HCT116 (cell line): Measurements from ENCODE around the gene COL5A1. TPM values are rescaled to one million over a fixed set of nuclear protein-coding genes. Genes with fewer than 3 reads are reported as not detected.

ENCODE experiments used
- ATAC-seq: fragments of 200-7000 bp; cut with Tn5 transposase; 2 replicates; pipeline ENCODE4 v1.9.1; 2020; ENCODE audit warnings: mild to moderate bottlenecking, moderate library complexity
- BruUV-seq: library from RNA; stranded (reverse); fragments of 400-500 nt; replicated peaks from 2 replicates; lab custom pipeline; 2021; lab: Mats Ljungman, UMichigan
- CTCF ChIA-PET: fragments of 300-600 bp; sonication (Branson Sonifier 250); formaldehyde crosslinking; loops from one replicate; lab custom pipeline; 2021; ENCODE audit warnings: antibody characterized with exemption; lab: Charles Lee
- POLR2A ChIA-PET: fragments of 300-600, 350-600 bp; sonication (Branson Sonifier 250); formaldehyde crosslinking; loops from one replicate; lab custom pipeline; 2021; ENCODE audit warnings: antibody characterized with exemption; lab: Charles Lee
- RAD21 ChIA-PET, 2 experiments: fragments of 300-600 bp; sonication (Branson Sonifier 250); formaldehyde crosslinking; loops; one replicate each; lab custom pipeline; 2023; ENCODE audit warnings: low total read pairs in 2 of 2; ENCODE audit not compliant: uncharacterized antibody in 2 of 2, unreplicated experiment in 2 of 2, low non-redundant PET in 1 of 2; lab: Charles Lee
- DNase-seq: peaks from one replicate; pipeline ENCODE4 v3.0.0-alpha.2; 2010; ENCODE audit warnings: low read depth, low spot score
- H2AFZ ChIP-seq: fragments of 200-600 bp; shearing (Covaris generic), sonication (generic); 2 replicates; pipeline ENCODE4 v1.6.1; 2017; ENCODE audit warnings: low read depth, mixed run types, mixed read lengths, antibody characterized with exemption, low read length; ENCODE audit not compliant: poor library complexity, severe bottlenecking
- H3K27ac ChIP-seq: 2 replicates; pipeline ENCODE4 v1.5.1; 2012; ENCODE audit warnings: low read depth, low read length
- H3K27me3 ChIP-seq: fragments of 200-600 bp; sonication (generic); 2 replicates; pipeline ENCODE4 v1.6.1; 2016; ENCODE audit warnings: mixed run types, low read length, mixed read lengths; ENCODE audit not compliant: insufficient read depth
- H3K36me3 ChIP-seq, 2 experiments: fragments of 200-500 bp in 1 of 2; fragments of 200-600 bp in 1 of 2; sonication (Bioruptor generic) in 1 of 2; sonication (generic) in 1 of 2; 2 replicates each; pipeline versions ENCODE4 v1.5.1 to v1.6.1; 2014 to 2016; ENCODE audit warnings: low read length in 2 of 2, inconsistent platforms in 1 of 2, mixed read lengths in 1 of 2, mixed run types in 1 of 2; ENCODE audit not compliant: insufficient read depth in 2 of 2, control insufficient read depth in 1 of 2
- H3K4me1 ChIP-seq, 2 experiments: fragments of 200-600 bp in 1 of 2; sonication (generic) in 1 of 2; 2 replicates each; pipeline versions ENCODE4 v1.5.1 to v1.6.1; 2012 to 2017; ENCODE audit warnings: low read length in 2 of 2, inconsistent platforms in 1 of 2, mild to moderate bottlenecking in 1 of 2, mixed read lengths in 1 of 2, mixed run types in 1 of 2, moderate library complexity in 1 of 2; ENCODE audit not compliant: insufficient read depth in 2 of 2, control insufficient read depth in 1 of 2
- H3K4me2 ChIP-seq: fragments of 200-600 bp; sonication (generic); 2 replicates; pipeline ENCODE4 v1.6.1; 2017; ENCODE audit warnings: mixed run types, low read length, mixed read lengths
- H3K4me3 ChIP-seq, 2 experiments: fragments of 200-600 bp in 1 of 2; sonication (generic) in 1 of 2; replicated peaks in 1 of 2; 2 replicates each; pipeline ENCODE4 v1.5.1; 2011 to 2016; ENCODE audit warnings: low read length in 2 of 2, control low read depth in 1 of 2, low read depth in 1 of 2, mild to moderate bottlenecking in 1 of 2, mixed read lengths in 1 of 2, mixed run types in 1 of 2
- H3K79me2 ChIP-seq: fragments of 200-600 bp; sonication (generic); 2 replicates; pipeline ENCODE4 v1.6.1; 2017; ENCODE audit warnings: mild to moderate bottlenecking, mixed run types, low read length, moderate library complexity, mixed read lengths; ENCODE audit not compliant: insufficient read depth
- H3K9ac ChIP-seq: fragments of 200-600 bp; sonication (generic); 2 replicates; pipeline ENCODE4 v1.6.1; 2016; ENCODE audit warnings: low read length, mixed read lengths
- H3K9me2 ChIP-seq: fragments of 200-600 bp; sonication (generic), shearing (Covaris generic); 2 replicates; pipeline ENCODE4 v1.6.1; 2017; ENCODE audit warnings: mixed run types, mild to moderate bottlenecking, moderate library complexity; ENCODE audit not compliant: insufficient read depth
- H3K9me3 ChIP-seq, 2 experiments: fragments of 200-500 bp in 1 of 2; fragments of 200-600 bp in 1 of 2; sonication (Bioruptor generic) in 1 of 2; sonication (generic) in 1 of 2; 2 replicates each; pipeline ENCODE4 v1.6.1; 2014 to 2017; ENCODE audit warnings: low read length in 2 of 2, mixed read lengths in 2 of 2, inconsistent platforms in 1 of 2, low read depth in 1 of 2, mild to moderate bottlenecking in 1 of 2, mixed run types in 1 of 2, moderate library complexity in 1 of 2; ENCODE audit not compliant: control insufficient read depth in 1 of 2, insufficient read depth in 1 of 2
- H4K20me1 ChIP-seq: fragments of 200-600 bp; sonication (generic), shearing (Covaris generic); 2 replicates; pipeline ENCODE4 v1.6.1; 2017; ENCODE audit warnings: mixed run types, mild to moderate bottlenecking, moderate library complexity; ENCODE audit not compliant: insufficient read depth
- CBX3 ChIP-seq: IDR thresholded peaks from 2 replicates; pipeline ENCODE4 v1.6.1; 2012; ENCODE audit warnings: low read depth
- ELF1 ChIP-seq: IDR thresholded peaks from 2 replicates; pipeline ENCODE4 v1.6.1; 2012; ENCODE audit warnings: low read depth, borderline replicate concordance
- FOSL1 ChIP-seq: IDR thresholded peaks from 2 replicates; pipeline ENCODE4 v1.6.1; 2012; ENCODE audit warnings: low read depth
- JUND ChIP-seq: IDR thresholded peaks from 2 replicates; pipeline ENCODE4 v1.6.1; 2012
- POLR2A ChIP-seq: IDR thresholded peaks from 2 replicates; pipeline ENCODE4 v1.7.0; 2011; ENCODE audit warnings: borderline replicate concordance; ENCODE audit not compliant: insufficient read depth, insufficient read length; ENCODE audit errors: extremely low read depth
- SRF ChIP-seq: IDR thresholded peaks from 2 replicates; pipeline ENCODE4 v1.6.1; 2012; ENCODE audit warnings: low read depth
- TCF7L2 ChIP-seq: IDR thresholded peaks from 2 replicates; pipeline ENCODE4 v1.7.0; 2011; ENCODE audit warnings: borderline replicate concordance, inconsistent platforms; ENCODE audit not compliant: insufficient read depth, insufficient read length; ENCODE audit errors: extremely low read depth
- YY1 ChIP-seq: IDR thresholded peaks from 2 replicates; pipeline ENCODE4 v1.6.1; 2011; ENCODE audit warnings: low read length, low read depth, moderate library complexity, mild to moderate bottlenecking; ENCODE audit not compliant: insufficient replicate concordance; ENCODE audit errors: extremely low read depth
- ZFX ChIP-seq: fragments of 450-650 bp; IDR thresholded peaks from 2 replicates; pipeline ENCODE4 v1.6.1; 2017
- ZNF274 ChIP-seq: fragments of 200-500 bp; sonication (Bioruptor generic); IDR thresholded peaks from 2 replicates; pipeline ENCODE4 v1.6.1; 2014; ENCODE audit warnings: mild to moderate bottlenecking, low read depth, low read length, inconsistent platforms
- intact Hi-C: fragments of 100-400 bp; cut with micrococcal nuclease; formaldehyde crosslinking; loops from 2 replicates; pipeline ENCODE4 v1.10.0; 2022
- total RNA-seq: library from RNA; stranded (reverse); gene quantifications from one replicate; pipeline ENCODE4 v1.2.1, GENCODE V29; 2021; ENCODE audit not compliant: unreplicated experiment
- TF ChIP-seq, protein P1 (sequence below), 3 experiments: fragments of 200-600 bp in 1 of 3; sonication (generic) in 1 of 3; IDR thresholded peaks in 2 of 3; conservative IDR thresholded peaks in 1 of 3; 2 replicates each; pipeline ENCODE4 v1.5.1; 2012 to 2017; ENCODE audit warnings: low read depth in 2 of 3, low read length in 2 of 3, antibody characterized with exemption in 1 of 3, borderline replicate concordance in 1 of 3, control low read depth in 1 of 3, mild to moderate bottlenecking in 1 of 3, mixed read lengths in 1 of 3, mixed run types in 1 of 3, moderate library complexity in 1 of 3; ENCODE audit not compliant: insufficient read depth in 1 of 3
- TF ChIP-seq, protein P2 (sequence below): IDR thresholded peaks from 2 replicates; pipeline ENCODE4 v1.6.1; 2012

COL5A1 gene
- total RNA-seq, 1 experiment from 2014 or later, result 0.30 TPM

DNA sequence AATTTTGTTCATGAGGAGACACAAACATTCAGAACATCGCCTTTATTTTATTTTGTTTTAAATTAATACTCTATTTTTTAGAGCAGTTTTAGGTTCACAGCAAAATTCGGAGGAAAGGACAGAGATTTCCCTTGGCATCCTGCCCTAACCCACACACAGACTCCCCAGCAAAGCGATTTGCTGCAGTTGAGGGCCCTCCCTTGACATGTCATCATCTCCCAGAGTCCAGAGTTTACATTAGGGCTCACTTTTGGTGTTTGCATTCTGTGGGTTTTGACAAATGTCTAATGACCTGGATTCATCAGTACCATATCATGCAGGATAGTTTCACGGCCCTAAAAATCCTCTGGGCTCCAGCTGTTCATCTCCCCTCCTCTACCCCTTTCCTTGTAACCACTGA lies 33.6 kb upstream of the COL5A1 start:
- TF ChIP-seq SRF, result no peak
- TF ChIP-seq FOSL1, result no peak
- no peak for TF ChIP-seq ZNF274
- TF ChIP-seq, protein P1, sequence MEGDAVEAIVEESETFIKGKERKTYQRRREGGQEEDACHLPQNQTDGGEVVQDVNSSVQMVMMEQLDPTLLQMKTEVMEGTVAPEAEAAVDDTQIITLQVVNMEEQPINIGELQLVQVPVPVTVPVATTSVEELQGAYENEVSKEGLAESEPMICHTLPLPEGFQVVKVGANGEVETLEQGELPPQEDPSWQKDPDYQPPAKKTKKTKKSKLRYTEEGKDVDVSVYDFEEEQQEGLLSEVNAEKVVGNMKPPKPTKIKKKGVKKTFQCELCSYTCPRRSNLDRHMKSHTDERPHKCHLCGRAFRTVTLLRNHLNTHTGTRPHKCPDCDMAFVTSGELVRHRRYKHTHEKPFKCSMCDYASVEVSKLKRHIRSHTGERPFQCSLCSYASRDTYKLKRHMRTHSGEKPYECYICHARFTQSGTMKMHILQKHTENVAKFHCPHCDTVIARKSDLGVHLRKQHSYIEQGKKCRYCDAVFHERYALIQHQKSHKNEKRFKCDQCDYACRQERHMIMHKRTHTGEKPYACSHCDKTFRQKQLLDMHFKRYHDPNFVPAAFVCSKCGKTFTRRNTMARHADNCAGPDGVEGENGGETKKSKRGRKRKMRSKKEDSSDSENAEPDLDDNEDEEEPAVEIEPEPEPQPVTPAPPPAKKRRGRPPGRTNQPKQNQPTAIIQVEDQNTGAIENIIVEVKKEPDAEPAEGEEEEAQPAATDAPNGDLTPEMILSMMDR (IDR thresholded peaks at IDR 0.05 in 2 of 3, conservative IDR thresholded peaks at IDR 0.05 in 1 of 3; ENCODE audit: borderline replicate concordance in 1 of 3, insufficient read depth in 1 of 3, low read depth in 2 of 3, low read length in 2 of 3), result no peak
- TF ChIP-seq TCF7L2, result no peak
- TF ChIP-seq JUND, result no peak
- no peak for TF ChIP-seq ELF1
- TF ChIP-seq, protein P2, sequence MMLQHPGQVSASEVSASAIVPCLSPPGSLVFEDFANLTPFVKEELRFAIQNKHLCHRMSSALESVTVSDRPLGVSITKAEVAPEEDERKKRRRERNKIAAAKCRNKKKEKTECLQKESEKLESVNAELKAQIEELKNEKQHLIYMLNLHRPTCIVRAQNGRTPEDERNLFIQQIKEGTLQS, result no peak
- no peak for TF ChIP-seq CBX3
- TF ChIP-seq POLR2A, result no peak
- no peak for TF ChIP-seq ZFX
- no peak for TF ChIP-seq YY1
- ChIA-PET POLR2A (no interaction called here), RAD21 (no interaction called here), CTCF (no interaction called here)
- Histone ChIP-seq H3K4me3 (no peak overlapping the region), H3K27ac (no peak overlapping the region), H3K27me3 (no peaks in the 10 kb centered on the region), H2AFZ (no peak overlapping the region), H3K9ac (no peak overlapping the region), H3K36me3 (no peaks in the 10 kb centered on the region), H3K9me2 (no peaks in the 10 kb centered on the region), H3K4me2 (no peak overlapping the region), H4K20me1 (no peaks in the 10 kb centered on the region), H3K79me2 (no peaks in the 10 kb centered on the region), H3K4me1 (peaks cover 2 to 5% of the 10 kb centered on the region in 2 experiments; a peak in 3 of 4 replicates), H3K9me3 (peaks cover 0 to 7% of the 10 kb centered on the region in 2 experiments; a peak in 1 of 4 replicates)
- no TSS peak for BruUV-seq
- intact Hi-C loops, result no loop called here
- no peak for DNase-seq
- ATAC-seq, result no peak
